HG02973 (cell line): ENCODE data around the gene VWA5B2.
A peak's percentile ranks its signal among the peaks of the same experiment; 100 is the strongest.
"Not testable (repeated sequence)": the region's sequence is repeated elsewhere in the genome, so short reads cannot be mapped to it uniquely, and the experiment has no call there.

ENCODE experiments used
- ATAC-seq: cut with Tn5 transposase; IDR thresholded peaks from one replicate; pipeline ENCODE4 v1.9.1; 2021; ENCODE audit warnings: moderate library complexity; ENCODE audit not compliant: unreplicated experiment

The VWA5B2 gene

DNA sequence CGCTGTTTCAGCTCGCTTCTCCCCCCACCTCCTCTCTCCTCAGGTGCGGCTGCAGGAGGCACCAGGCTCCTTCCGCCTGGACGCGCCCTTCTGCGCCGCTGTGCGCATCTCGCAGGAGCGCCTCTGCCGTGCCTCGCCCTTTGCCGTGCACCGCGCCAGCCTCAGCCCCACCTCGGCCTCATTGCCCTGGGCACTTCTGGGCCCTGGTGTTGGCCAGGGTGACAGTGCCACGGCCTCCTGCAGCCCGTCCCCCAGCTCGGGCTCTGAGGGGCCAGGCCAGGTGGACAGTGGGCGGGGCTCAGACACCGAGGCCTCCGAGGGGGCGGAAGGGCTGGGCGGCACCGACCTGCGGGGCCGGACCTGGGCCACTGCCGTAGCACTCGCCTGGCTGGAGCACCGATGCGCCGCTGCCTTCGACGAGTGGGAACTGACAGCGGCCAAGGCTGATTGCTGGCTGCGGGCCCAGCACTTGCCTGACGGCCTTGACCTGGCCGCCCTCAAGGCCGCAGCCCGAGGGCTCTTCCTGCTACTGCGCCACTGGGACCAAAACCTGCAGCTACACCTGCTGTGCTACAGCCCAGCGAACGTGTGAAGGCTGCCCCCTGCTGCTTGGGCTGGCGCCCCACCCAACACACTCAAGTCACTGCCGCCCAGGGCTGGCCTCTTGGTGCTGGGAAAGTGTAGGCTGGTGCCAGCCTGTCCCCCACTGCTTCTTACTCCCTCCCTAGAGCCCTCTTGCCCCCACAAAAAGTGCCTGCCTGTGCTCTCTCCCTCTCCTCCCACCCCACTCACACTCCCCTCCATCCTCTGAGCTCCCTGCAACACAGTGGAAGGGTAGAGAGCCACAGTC, 12.3 kb downstream of the VWA5B2 start:
- ATAC-seq = no peak

DNA sequence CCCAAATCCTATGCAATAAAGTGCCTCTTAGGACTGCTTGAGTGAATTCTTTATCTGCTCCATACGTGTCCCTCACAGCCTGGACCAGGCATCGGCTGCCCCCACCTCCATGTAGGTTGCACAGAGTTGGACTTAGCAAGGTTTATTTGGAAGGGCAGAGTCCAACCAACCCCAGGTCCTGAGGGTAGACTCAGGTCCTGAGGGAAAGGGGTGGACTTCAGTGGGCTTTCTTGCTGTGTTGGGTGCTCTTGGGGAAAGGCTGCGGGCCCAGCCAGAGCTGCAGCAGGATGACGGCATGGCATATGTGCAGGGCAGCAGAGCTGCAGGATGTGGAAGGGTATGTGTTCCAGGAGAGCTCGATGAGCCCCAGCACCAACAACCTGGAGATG, 12.9 kb downstream of the VWA5B2 start:
- ATAC-seq = no peak

DNA sequence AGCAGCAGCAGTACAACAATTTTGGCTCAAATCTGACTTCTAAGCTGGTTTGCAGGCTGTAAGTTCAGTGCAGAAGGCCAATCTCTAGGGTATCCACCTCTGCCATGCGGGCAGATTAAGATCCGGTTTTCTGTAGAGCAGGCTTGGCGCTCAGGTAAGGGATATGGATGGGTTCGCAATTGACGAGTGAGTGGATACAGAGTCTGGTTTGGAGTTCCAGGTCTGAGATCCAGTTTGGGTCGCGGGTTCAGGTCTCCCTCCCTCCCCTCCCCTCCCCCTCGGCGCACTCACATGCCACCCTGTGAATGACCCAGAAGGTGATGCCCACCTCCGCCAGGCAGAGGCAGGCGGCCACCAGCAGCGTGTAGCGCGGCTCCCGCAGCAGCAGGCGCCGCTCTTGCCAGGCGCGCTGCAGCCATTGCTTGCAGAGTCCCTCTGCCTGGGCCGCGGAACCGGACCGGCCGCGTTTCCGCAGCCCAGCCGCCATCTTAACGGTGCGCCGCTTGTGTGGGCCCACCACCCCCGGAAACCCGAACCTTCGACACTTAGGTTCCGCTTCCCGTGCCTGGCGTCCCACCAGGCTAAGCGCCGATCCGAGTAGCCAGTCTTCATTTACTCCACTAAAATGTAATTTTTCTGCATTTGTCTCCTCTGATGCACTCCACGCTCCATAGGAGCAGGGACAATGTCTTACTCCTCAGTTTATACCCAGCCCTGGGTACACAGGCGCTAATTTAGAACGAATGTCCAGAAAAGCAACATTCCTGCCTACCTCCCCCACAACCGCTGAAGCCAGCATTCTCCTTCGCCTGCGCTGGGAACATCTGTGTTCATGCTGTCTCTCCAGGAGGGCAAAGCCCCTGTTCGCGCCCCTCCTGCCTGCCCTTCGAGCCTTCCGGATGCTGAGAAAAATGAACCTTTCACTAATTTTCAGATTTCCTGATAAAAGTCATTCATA, 19.3 kb downstream of the VWA5B2 start, which contains the start of gene ALG3:
Gene ALG3, minus strand, starts transcription at position 509 of the 958 bp plus-strand sequence. Its CDS starts 22 bp downstream, at position 487.
- peak; percentile 34 for ATAC-seq

DNA sequence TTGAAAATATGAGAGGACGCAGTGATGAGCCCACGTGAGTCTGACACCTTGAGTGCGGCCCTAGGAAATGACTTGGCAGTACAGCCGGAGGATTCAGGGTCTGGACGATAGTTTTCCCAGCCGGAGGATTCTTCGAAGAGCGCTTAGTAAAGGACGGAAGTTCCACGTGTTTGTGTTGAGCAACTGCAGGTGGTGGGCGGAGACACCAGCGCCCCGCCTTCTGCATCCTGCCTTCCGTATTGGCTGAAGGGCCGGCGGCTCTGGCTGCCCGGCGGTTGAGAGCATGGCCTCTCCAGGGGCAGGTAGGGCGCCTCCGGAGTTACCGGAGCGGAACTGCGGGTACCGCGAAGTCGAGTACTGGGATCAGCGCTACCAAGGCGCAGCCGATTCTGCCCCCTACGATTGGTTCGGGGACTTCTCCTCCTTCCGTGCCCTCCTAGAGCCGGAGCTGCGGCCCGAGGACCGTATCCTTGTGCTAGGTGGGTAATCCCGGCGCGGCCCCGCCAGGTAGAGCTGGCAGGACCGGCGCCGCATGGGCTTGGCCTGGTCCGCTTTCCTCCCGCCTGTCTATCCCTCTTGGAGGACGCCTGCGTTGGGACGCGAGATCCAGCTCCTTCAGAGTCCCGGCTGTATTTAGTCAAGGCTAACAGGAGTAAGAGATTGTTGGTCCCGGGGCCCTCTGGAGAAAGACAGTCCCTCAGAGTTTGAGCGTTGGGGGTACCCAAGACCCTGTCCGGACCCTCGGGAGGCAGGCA, 20.2 kb downstream of the VWA5B2 start, which contains the start of gene EEF1AKMT4:
Gene EEF1AKMT4, plus strand, starts transcription at position 261 of the 755 bp plus-strand sequence. Its CDS starts 23 bp downstream, at position 284.
- peak; percentile 86 for ATAC-seq

DNA sequence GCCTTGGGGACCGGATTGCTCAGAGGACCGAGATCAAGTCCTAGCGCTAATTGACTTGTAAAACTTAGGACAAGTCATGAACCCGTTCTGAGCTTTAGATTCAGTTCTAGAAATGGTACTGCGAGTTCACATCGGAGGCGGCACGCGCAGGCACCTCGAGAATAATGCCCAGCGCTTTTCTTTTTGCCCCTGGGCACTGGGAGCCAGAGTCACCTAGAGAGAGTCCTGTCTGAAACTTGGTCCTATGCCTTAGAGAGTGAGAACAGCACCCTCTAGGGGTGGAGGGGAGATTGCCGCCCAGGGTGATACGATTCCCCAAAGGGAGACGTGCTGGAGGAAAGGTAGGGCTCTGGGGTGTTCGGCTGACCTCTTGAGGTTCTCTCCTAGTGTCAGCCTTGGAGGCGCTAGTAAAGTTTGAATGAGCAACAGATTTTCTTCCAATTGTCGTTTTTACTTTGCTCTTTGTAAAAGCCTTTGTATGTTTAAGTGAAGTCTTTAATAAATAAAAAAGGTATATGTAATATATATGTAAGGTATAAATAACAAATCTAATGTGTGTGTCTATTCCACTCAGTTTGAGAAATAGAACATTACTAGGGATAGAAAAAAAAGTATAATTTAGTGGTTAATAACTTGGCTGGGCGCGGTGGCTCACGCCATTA, 20.9 kb downstream of the VWA5B2 start:
- ATAC-seq = peak; percentile 60

DNA sequence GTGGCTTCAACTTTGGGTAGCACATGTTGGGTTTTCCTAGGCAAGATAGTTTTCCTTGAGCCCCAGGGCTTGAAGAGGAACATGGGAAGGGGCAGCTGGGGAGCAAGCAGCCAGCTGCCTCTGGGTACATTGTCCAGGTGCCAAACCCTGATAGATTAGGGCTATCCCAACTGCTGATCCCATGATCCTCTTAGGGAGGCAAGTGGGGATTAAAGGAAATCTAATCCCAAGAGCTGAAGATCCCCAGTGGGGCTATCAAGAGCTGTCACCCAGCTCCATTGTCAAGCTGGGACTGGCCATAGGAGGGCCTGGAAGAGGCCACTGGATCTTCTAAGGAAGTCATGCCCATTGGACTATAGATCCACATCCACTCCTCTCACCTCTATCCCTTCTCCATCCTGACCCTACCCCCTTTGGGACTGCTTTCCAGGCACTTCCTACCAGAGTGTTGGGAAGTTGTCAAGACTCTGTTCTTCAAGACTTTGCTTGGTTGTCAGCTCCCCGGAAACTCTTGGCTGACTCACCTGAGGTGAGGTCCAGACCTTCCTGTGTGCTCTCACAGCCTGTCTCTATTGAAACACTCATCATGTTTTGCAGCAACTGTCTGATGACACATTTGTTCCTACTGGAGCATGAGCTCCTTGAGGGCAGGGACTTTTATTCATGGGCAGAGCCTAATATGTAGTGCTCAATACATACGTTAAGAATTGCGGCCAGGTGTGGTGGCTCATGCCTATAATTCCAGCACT, 26.1 kb downstream of the VWA5B2 start:
- ATAC-seq = no peak

DNA sequence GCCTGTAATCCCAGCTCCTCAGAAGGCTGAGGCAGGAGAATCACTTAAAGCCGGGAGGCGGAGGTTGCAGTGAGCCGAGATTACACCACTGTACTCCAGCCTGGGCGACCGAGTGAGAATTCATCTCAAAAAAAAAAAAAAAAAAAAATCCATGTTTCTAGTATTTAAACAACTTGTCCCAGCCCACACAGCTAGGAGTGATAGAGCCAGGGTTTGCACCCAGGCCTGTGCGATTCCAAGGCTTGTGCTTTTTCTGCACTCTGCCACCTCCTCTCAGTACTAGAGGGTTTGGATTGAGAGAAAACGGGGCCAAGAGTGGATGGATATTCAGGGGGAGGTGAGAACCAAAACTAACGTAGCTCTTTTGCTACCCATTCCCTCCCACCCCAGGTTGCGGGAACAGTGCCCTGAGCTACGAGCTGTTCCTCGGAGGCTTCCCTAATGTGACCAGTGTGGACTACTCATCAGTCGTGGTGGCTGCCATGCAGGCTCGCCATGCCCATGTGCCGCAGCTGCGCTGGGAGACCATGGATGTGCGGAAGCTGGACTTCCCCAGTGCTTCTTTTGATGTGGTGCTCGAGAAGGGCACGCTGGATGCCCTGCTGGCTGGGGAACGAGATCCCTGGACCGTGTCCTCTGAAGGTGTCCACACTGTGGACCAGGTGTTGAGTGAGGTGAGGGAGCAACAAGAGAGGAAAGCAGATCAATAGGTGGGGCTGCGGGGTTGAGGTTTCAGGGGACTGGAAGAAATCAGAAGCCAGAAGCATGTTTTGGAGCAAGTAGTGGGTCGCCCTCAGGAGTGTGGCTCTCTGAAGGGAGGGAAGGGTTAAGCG, 27.9 kb downstream of the VWA5B2 start:
- ATAC-seq = no peak

DNA sequence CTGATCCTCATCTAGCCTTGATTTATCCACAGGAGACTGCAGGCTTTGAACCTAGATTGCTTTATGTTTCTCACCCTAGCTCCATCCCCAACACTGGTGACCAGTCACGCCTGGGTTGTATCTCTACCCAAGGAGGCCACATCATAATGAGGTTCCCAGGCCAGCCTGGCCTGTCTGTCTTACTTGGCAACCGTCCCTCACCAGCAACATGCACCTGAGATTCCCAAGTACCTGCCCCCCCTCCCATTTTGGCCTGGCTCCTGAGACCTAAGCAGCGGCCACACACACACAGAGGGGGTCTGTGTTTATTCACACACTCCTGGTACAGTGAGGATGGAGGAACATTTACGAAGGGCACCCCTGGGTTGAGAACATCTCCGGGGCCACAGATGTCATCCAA, 29.5 kb downstream of the VWA5B2 start:
- no peak for ATAC-seq

DNA sequence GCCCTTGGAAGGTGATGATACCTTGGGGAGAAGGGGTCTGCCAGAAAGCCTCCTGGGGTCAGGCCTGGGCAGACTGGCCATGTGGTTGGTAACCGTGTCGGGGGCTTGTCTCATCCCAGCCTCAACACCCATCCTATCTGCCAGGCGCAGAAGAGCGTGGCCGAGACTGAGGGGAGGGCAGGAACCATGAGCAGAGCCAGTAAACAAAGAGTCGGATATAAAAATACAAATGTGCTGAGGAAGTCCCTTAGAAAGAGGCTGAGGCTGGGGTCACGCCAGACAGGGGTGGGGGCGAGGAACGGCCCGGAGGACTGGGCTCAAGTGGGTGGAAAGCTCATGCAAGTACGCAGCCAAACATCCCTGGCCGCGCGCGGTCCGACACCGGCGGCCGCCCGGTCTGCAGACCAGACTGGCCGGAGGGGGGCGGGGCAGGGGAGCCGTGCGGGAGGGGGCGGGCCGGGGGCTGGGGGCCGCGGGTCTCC, 30.1 kb downstream of the VWA5B2 start:
- ATAC-seq = no peak

DNA sequence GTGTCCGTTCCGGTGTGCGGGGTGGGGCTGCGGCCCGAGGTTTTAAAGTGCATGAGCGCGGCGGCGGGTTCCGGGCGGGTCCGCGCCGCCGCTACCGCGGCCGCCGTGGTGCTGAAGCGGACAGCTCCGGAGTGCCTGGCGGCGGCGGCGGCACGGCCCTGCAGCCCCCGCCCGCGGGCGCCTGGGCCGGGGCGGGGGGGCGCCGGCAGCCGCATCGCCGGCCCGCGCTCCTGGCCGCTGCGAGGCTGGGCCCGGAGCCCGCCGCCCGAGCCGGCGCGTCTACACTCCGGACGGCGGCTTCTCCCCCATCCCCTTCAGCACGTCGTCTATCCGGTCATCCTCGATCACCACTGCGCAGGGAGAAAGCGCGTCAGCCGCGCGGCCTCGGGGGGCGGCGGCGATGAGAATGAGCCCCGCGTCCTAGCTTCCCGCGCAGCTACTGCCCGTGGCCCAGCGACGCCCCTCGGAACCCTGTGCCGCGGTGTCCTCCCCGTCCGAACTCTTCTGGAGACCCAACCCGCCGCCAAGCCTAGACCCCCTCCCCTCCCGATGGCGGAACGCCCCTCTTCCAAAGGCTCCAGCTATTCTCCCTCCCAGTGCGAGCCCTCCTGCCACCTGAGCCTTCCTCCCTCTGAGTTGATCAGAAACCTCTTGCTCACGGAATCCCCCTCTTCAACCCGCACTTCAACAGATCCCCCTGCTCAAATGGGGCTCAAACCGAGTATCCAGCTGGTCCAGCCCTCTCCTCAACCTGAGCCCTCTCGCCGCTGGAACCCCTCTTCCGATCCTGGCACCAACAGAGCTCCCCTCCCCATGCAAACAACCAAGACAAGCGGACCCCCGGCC, 30.7 kb downstream of the VWA5B2 start:
- ATAC-seq = no peak

DNA sequence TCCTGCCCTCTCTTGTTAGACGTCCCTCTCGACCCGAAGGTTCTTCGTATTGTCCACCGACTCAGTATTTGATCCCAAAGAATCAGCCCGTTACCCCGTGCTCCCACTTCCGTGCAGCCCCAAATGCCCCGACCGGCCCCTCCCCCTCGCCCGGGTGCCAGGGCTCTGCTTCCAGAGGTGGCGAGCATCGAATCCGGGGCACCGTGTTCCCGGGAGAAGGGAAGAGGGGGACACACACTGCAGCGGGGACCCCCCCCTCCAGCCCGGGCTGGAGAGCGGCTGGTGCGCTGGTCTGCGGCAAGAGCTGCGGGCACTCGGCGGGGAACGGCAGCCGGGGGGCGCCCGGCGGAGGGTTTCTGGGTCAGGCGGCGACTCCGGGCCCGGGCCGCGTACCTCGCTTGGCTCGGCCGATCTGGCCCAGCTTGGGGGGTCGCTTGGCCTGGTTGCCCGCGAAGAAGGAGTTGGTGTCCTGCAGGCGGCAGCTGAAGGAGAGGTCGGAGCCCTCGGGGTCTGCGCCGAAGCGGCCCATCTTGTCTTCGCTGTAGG, 31.4 kb downstream of the VWA5B2 start:
- no peak for ATAC-seq

DNA sequence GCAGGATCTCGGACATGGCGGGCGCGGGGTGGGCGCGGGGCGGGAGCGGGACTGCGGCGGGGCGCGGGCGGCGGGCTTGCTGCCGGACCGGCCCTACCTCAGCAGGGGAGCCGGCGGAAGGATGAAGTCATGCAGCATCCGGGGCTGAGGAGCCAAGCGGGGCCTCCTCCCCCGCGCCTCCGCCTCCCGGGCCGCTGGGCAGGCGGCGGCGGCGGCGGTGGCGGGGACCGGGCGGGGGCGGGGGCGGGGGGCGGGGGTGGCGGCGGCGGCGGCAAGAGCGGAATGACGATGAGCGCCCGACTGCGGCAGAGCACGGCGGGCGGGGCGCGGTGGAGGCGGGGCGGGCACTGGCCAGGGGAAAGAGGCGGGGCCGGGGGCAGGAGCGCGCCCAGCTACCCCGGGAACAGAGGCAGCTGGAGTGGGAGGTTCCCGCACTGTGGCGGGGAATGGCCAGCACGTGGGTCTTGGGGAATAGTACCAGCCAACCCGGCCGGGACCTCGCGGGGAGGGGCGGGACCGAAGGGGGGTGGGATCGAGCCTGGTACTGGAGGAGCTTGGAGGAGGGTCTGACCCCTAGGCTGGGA, 32.0 kb downstream of the VWA5B2 start, which contains the start of gene CAMK2N2:
Gene CAMK2N2, minus strand, starts transcription at position 284 of the 584 bp plus-strand sequence. Its CDS starts 268 bp downstream, at position 16.
- no peak for ATAC-seq

DNA sequence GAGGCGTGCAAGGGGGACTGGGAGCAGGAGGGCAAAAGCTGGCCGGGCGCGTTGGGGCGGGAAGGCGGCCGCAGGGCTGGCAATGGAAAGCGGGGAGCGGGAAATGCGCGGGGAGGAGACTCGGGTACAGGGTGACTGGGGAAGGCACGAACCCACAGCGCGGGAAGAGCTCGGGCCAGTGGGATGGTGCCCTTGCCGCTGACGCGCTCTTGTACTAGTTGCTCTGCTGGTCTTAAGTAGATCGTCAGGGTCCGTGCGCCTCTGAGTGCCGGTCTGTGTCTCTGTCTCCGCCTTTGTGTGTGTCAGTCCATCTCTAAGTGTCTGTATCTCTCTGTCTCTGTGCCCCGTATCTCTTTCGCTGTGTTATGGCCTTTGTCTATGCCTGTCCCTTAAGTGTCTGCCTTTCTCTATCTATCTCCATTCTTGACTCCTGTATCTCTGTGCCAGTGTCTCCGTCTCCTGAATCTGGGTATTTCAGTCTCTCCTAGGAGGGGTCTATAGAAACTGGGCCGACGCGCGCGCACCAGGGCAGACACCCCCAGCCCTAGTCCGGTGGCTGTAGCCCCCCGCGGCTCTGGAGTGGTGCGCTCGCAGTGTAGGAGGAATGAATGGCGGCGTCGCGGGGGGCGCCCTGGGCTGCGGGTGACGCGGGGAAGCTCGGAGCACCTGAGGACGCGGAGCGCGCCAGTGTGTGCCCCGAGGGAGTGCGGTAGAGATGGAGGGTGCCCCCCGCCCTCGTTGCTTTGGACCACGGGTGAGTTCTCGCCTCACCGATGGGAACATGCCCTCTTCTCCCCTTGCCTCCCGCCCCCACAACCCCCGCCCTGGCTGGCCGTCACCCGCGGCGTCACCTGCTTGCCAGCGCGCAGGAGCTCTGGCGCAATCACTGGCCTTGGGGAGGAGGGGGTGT, 32.7 kb downstream of the VWA5B2 start:
- ATAC-seq = no peak

DNA sequence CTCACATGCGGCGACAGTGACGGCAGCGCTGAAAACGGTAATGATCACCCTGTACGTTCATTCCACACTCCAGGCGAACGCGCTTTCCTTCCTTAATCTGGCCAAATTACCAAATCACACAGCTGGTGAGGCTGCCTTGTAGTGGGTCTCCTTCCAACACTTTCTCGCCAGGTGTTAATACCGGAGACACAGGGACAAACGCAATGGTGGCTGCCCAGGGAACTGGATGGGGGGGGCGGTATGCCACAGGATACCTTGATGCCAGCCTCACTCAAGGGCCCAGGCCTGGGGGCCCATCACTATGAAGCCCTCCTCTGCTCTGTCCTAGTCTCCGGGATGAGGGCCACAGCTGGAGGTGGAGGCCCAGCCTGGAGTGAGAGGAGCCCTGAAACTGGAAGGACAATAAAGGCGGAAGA, 33.4 kb downstream of the VWA5B2 start:
- no peak for ATAC-seq

DNA sequence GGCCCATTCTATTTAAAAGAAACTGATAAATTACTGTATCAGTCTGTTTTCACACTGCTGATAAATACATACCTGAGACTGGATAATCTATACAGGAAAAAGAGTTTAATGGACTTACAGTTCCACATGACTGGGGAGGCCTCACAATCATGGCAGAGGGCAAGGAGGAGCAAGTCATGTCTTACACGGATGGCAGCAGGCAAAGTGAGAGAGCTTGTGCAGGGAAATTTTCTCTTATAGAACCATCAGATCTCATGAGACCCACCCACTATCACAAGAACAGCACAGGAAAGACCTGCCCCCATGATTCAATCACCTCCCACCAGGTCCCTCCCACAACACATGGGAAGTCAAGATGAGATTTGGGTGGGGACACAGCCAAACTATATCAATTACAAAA, 37.9 kb downstream of the VWA5B2 start:
- not testable (repeated sequence) for ATAC-seq

DNA sequence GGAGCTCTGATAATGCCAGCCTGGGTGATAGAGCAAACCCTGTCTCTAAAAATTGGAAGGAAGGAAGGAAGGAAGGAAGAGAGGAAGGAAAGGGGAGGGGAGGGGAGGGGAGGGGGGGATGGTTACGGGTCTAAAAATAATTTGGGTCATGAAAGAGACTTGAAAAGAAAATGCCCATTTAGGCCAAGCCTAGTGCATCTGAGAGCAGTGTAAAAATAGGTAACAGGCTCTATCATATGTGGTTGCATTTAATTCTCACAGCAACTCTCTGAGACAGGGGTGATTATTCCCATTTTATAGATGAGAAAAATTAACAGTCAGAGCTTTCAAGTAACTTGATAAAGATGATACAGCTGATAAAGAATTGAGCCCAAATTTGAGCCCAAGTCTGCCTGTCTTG, 42.9 kb downstream of the VWA5B2 start:
- ATAC-seq = no peak
